Colonic mucosa (tissue), 4 donors: ENCODE data around the gene EMD. TPM values are rescaled to one million over a fixed set of nuclear protein-coding genes. Genes with fewer than 3 reads are reported as not detected.

Source experiments
- DNase-seq: peaks from one replicate; pipeline ENCODE4 v3.0.0-alpha.2; 2020
- H3K27ac ChIP-seq: fragments of 200-600 bp; one replicate; pipeline ENCODE4 v1.8.0; 2021
- H3K27me3 ChIP-seq: fragments of 200-600 bp; one replicate; pipeline ENCODE4 v1.8.0; 2021
- H3K36me3 ChIP-seq: fragments of 200-600 bp; one replicate; pipeline ENCODE4 v1.8.0; 2021
- H3K4me1 ChIP-seq: fragments of 200-600 bp; one replicate; pipeline ENCODE4 v1.8.0; 2021; ENCODE audit warnings: mild to moderate bottlenecking
- H3K4me3 ChIP-seq: fragments of 200-600 bp; one replicate; pipeline ENCODE4 v1.8.0; 2021
- H3K9ac ChIP-seq, 2 donors: one replicate each; pipeline ENCODE4 v1.7.0; 2013; ENCODE audit warnings: control low read depth in 2 of 2, low read depth in 2 of 2, low read length in 2 of 2
- H3K9me3 ChIP-seq: fragments of 200-600 bp; one replicate; pipeline ENCODE4 v1.8.0; 2021
- intact Hi-C: fragments of 100-400 bp; cut with DNase I; formaldehyde crosslinking; loops from one replicate; pipeline ENCODE4 v1.14.1; 2022
- total RNA-seq, 2 donors: library from RNA; stranded (reverse); fragmentation: NEBNext Ultra II Directional in 1 of 2; extraction: Animal tissue kit (Norgen Biotek cat#: 25700) in 1 of 2; gene quantifications; one replicate each; pipeline ENCODE4 v1.2.1, GENCODE V29; 2021
- TF ChIP-seq, protein P1 (sequence below): fragments of 200-600 bp; IDR thresholded peaks from one replicate; pipeline ENCODE4 v1.8.0; 2022; ENCODE audit warnings: antibody characterized with exemption, mild to moderate bottlenecking
- donor health status: healthy.
- donor health status: DM: no; HTN: no; CAD: no.
- donor health status: DM: no; HTN: no; CAD: no.

The EMD gene
- total RNA-seq, 2 donors from 2014 or later: 44.4 to 49.1 TPM

DNA sequence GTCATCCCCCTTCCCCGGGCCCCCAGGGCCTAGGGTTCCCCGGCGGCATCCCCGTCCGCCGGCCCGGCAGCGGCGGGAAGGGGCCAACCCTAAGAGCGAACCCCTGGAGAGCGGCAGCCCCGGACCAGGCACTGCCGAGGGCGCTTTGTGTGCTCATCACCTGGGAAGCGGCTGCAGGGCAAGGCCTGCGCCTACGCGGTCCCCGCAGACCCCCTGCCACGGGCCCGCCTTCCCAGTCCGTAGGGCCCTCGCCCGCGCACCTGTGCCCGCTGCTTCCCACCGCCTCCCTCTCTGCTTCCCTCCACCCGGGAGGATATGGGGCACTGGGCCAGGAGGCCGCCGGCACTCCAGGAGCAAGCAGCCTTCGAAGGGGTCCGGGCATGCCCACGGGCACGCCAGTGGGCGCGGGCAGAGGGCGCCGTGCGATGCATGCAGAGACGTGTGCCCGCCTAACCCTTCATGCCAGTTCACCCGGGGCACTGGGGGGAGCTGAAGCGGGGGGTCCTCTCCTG, 7.2 kb upstream of the EMD start:
- Histone ChIP-seq H3K27me3 (no peaks in the 10 kb centered on the region), H3K4me3 (peak overlapping the region; percentile 44), H3K4me1 (no peaks in the 10 kb centered on the region), H3K27ac (peak overlapping the region; percentile 39), H3K36me3 (no peaks in the 10 kb centered on the region), H3K9ac (peak overlapping the region in 1 of 2 donors; percentile 56), H3K9me3 (no peaks in the 10 kb centered on the region)
- no peak for DNase-seq
- TF ChIP-seq, protein P1, sequence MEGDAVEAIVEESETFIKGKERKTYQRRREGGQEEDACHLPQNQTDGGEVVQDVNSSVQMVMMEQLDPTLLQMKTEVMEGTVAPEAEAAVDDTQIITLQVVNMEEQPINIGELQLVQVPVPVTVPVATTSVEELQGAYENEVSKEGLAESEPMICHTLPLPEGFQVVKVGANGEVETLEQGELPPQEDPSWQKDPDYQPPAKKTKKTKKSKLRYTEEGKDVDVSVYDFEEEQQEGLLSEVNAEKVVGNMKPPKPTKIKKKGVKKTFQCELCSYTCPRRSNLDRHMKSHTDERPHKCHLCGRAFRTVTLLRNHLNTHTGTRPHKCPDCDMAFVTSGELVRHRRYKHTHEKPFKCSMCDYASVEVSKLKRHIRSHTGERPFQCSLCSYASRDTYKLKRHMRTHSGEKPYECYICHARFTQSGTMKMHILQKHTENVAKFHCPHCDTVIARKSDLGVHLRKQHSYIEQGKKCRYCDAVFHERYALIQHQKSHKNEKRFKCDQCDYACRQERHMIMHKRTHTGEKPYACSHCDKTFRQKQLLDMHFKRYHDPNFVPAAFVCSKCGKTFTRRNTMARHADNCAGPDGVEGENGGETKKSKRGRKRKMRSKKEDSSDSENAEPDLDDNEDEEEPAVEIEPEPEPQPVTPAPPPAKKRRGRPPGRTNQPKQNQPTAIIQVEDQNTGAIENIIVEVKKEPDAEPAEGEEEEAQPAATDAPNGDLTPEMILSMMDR: no peak
- intact Hi-C loops: no loop called here

DNA sequence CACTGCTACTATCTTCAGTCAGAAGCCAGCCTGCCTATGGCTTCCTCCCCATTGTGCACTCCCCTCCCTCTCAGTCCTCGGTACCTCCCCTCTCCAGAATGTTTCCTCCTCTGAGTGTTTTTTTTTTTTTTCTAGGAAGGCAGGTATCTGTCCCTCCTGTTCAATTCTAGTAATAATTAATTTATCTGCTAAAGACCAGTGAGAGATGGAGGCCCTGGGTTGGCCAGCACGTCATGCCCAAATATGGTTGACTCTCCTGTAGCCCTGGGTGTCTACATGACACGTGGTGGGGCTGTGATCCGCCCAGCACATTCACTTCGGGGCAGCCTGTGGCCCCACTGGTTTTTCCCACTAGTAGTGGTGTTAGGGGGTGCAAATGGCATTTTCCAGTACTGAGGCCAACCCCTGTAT, 6.5 kb upstream of the EMD start:
- Histone ChIP-seq H3K9me3 (no peaks in the 10 kb centered on the region), H3K27ac (no peak overlapping the region), H3K9ac (peak overlapping the region; percentile 2 to 56), H3K36me3 (no peaks in the 10 kb centered on the region), H3K4me1 (no peaks in the 10 kb centered on the region), H3K27me3 (no peaks in the 10 kb centered on the region), H3K4me3 (peak overlapping the region; percentile 44)
- TF ChIP-seq, protein P1: no peak
- intact Hi-C loops: no loop called here
- no peak for DNase-seq

DNA sequence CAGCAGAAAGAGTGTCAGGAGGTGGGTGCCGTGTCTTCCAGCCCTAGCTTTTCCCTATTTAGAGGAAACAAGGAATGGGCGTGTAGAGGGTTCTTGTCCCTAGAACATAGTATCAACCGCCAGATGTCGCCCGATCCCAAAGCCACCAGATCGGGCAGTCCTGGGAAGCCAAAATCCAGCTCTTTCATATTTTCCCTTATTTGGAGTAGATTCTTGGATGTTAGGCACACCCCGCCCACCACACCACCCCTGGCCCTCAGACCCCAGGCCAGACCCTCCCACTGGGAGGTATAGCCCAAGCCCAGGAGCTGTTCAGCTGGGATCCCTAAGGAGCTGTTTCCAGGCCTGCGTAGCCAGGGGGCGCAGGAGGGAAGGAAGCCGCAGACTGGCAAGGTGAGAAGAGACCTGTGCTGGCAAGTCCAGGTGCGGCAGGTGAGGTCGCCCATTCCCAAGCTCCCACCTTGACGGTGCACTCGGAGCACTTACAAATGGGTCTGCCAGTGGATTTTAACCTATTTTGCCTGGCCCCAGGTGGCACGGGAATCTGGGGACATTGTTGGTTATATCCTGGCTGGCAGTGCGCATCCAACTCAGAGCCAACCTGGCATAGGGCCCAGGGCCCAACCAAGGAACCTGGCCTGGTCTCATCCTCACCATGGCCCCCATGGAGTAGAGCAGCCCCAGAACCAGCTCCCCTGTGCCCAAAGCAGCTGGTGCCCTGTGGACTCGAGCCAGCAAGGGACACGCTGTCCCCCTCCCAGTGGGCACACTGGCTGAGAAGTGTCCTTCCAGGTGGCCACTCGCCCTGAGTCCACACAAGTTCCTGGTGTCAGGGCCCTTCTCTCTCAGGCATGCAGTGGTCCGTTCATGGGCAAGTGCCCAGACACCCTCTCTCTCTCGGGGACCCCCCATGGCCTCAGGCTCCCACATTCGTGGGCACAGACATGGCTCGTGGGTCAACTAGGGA, 5.5 kb upstream of the EMD start:
- Histone ChIP-seq H3K4me1 (no peaks in the 10 kb centered on the region), H3K4me3 (peak overlapping the region; percentile 33), H3K9me3 (no peaks in the 10 kb centered on the region), H3K9ac (peak overlapping the region; percentile 51), H3K27ac (peak overlapping the region; percentile 33), H3K27me3 (no peaks in the 10 kb centered on the region), H3K36me3 (no peaks in the 10 kb centered on the region)
- peak; percentile 79 for DNase-seq
- TF ChIP-seq, protein P1: peak; percentile 68
- intact Hi-C loops: no loop called here

DNA sequence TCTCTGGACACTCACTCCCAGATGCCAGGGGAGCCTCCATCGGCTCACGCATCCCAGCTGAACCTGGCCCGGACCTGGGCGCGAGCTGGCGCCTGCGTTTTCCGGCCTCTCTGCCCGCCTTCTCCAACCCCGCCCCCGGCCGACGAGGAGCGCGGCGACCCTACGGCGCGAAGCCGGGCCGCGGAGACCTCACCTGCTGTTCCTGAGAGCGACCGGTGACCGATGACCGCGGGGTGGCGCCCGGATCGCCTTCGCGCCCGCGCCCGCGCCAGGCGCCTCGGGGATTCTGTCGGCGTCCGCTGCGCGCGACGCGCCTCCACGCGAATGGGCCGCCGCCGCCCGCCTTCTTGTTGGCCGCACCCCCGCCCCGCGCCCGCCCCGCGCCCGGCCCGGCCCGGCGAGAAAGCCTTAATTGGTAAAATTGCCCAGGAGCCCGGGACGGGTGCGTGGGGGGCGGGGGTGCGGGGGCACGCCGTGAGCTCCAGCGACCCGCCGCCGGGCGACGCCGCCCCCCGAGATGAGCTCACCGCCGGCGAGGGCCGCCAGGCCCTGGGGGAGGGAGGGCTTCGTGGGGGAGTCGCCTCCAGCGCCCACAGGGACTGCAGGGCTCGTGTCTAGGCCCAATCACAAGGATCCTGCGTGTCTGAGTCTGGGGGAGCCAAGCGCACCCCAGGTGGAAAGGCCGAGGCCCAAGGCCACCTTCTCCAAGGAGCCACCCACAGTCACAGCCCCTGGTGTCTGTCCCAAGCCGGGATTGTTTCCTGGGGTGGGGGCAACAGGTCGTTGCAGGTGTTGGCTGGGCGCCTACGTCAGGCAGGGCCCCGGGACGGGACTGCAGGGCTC, 4.6 kb upstream of the EMD start, which contains the start of gene FLNA:
FLNA (minus strand) TSS at position 322 of the 843 bp plus-strand sequence. CDS start 3,389 bp downstream, outside the sequence.
- Histone ChIP-seq H3K27me3 (no peaks in the 10 kb centered on the region), H3K9me3 (no peaks in the 10 kb centered on the region), H3K36me3 (no peaks in the 10 kb centered on the region), H3K9ac (peak within 1 kb of the TSS; percentile 51), H3K27ac (peak within 1 kb of the TSS; percentile 33), H3K4me3 (peak within 1 kb of the TSS; percentile 33), H3K4me1 (no peaks in the 10 kb centered on the region)
- TF ChIP-seq, protein P1: no peak
- intact Hi-C loops: no loop called here
- DNase-seq: no peak

DNA sequence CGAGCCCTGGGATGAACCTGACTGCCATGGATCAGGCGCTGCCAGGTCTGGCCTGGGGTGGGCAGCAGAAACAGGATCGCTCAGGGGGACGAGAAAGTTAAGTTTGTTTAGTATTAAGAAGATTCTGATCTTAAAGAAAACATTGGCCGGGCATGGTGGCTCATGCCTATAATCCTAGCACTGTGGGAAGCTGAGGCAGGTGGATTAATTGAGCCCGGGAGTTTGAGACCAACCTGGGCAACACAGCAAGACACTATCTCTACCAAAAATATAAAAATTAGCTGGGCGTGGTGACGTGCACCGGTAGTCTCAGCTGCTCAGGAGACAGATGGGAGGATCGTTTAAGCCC, 4.0 kb upstream of the EMD start:
- Histone ChIP-seq H3K4me3 (no peak overlapping the region), H3K36me3 (no peaks in the 10 kb centered on the region), H3K4me1 (no peaks in the 10 kb centered on the region), H3K27me3 (no peaks in the 10 kb centered on the region), H3K27ac (peak overlapping the region; percentile 0), H3K9me3 (no peaks in the 10 kb centered on the region), H3K9ac (peak overlapping the region in 1 of 2 donors; percentile 30)
- intact Hi-C loops: no loop called here
- DNase-seq: no peak
- TF ChIP-seq, protein P1: no peak
